Inflammatory macrophage (primary cell): ENCODE data around the gene OLFM1.

Source experiments
- DNase-seq, 2 donors: peaks; one replicate each; pipeline ENCODE4 v3.0.0-alpha.2; 2020 to 2022

The OLFM1 gene

DNA sequence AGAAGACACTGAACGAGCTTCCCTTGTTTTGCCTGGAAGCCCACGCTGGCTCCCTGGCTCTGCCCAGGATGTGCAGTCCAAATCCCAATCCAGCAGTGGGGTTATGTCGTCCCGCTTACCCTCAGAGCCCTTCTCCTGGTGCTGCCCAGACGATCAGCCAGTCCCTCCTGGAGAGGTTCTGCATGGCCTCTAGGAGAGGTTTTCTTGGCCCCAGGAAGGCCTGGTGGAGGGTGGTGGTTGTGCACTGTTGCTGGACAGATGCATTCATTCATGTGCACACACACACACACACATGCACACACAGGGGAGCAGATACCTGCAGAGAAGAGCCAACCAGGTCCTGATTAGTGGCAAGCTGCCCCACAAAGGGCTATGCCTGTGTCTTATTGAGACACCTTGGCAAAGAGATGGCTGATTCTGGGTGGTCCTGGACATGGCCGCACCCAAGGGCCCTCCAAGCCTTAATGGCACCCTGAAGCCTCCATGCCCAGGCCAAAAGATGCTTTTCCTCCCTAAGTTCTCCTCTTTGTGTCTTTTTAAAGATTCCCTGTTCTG, 10.5 kb upstream of the OLFM1 start:
- no peak for DNase-seq

DNA sequence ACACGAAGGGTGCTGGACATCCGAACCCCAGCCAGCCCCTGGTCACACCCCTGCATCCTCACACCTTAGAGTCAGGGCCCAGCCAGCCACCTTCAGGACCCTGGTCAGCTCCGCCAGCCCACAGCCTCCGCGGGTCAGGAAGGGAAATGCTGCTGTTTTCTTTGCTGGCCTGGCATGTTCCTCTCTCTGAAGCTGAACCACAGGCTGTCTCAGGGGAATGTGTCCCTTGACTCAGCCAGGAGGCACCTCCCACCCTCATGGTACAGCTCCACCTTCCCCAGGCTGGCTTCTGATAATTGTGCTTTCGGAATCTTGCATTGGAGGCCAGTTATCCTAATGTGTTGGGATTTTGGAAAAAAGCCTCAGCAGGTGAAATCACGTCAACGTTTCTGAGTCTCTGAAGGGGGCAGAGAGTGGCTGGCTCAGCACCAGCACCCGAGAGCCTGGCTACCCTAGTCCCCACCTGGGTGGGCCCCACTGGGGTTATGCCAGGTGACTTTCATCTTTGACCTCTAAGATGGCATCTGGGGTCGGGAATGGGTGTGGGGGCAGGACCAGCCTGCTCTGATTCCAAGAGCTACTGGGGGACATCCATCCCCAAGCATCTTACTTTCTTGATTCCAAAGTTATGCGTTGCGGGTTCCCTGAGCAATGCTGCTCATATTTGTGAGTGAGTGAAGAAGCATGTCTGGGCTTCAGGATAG, 9.8 kb upstream of the OLFM1 start:
- DNase-seq: peak in 1 of 2 donors; percentile 17

GRCh38 chr9:135078361-135078821, 9.1 kb upstream of the OLFM1 start:
- DNase-seq: no peak

- no peak for DNase-seq
Measured at GRCh38 chr9:135079018-135079417, 8.4 kb upstream of the OLFM1 start.

- no peak for DNase-seq
Measured at GRCh38 chr9:135079676-135080075, 7.8 kb upstream of the OLFM1 start.

- DNase-seq: no peak
Measured at GRCh38 chr9:135080286-135081263, 6.9 kb upstream of the OLFM1 start.

- DNase-seq: no peak
Measured at GRCh38 chr9:135081264-135081660, 6.2 kb upstream of the OLFM1 start.

GRCh38 chr9:135081731-135082130, 5.7 kb upstream of the OLFM1 start:
- DNase-seq: no peak

GRCh38 chr9:135082536-135082935, 4.9 kb upstream of the OLFM1 start:
- DNase-seq: no peak

GRCh38 chr9:135083241-135083810, 4.1 kb upstream of the OLFM1 start:
- no peak for DNase-seq

DNA sequence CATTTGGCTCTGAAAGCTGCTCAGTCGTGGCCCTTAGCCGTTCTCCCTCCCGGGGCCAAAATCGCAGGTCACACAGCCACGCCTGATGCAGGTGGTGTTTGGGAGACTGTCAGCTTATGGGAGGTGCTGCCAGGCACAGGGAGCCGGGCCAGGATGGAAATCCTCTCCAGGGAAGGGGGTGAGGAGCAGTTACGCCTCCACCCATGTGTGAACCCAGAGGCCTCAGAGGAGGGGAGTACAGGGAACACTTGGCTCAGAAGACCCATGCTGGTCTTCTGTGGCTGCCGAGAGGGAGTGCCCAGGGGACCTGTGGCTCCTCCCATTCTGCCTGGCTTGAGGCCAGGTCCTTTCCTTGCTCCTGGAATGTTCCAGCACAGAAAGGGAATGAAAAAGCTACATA, 3.6 kb upstream of the OLFM1 start:
- DNase-seq: no peak

GRCh38 chr9:135084262-135084661, 3.2 kb upstream of the OLFM1 start:
- no peak for DNase-seq

- DNase-seq: no peak
Measured at GRCh38 chr9:135084881-135085760, 2.3 kb upstream of the OLFM1 start.

DNA sequence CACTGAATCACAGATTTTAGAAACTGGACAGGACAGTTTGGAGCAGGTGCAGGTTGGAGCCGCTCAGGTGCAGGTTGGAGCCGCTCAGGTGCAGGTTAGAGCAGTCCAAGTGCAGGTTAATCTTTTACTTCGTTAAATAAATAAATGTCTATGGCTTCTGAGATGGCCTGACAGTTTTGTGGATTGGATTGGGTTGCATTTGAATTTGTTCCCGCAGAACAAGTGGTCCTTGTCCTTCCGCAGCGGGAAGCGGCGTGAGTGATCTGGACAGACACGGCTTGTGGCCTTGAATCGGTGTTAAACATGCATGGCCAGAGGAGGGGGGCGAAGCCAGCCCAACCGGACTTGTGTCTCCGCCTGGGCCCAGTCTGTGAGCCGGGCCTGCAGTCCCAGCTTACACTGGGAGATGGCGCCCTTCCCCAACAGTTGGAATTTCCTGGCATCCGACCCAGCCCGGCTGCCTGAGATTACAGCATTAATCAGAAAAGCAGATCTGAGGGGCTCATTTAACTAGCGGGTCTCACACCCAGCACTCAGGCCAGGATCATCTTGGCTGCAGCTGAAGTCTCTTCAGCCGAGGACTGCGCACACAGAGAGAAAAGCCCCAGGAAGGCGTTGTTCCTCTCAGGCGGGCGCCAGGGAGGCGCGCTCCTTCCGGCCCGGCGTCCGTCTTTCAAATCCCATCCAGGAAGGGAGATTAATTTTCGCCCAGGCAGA, 1.5 kb upstream of the OLFM1 start:
- peak; percentile 54 to 71 for DNase-seq

DNA sequence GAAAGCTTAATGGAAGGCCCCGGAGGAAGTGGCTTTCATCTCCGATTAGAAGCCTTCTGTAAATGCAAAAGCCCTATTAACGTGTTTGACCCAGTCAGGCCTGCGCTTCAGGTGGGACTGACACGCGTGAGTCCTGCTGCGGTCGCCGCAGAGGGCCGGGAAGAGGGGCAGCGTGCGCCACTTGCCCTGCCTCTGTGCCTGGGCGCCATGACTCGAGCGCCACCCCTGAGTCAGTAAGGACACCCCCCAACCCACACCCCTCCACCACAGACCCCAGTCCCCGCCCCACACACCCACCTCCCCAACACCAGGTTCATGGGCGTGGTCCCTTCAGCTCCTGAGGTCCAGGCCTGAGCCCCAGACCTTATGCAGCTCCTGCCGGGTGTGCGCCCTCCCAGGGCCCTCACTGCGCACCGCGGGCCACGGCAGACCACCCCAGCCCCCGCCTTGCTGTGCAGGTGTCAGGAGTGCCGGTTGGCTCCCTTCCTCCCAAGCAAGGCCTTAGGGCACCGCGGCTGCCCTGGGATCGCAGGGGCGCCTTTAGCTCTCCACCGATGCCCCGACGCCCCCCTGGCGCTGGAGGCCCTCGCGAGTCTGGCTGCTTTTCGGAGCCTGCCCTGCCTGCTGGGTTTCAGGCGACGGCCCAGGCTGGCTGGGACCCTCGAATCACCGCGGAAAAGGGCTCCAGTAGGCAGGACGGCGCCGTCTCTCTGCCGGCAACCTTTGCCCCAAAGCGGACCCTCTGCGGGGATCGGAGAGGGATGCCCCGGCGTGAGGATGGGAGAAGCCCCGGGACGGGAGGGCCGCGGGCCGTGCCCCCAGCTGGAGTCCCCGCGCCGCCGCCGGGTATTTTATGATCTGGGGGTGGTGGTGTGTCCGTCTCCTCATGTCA, 625 bp upstream of the OLFM1 start:
- DNase-seq: no peak

DNA sequence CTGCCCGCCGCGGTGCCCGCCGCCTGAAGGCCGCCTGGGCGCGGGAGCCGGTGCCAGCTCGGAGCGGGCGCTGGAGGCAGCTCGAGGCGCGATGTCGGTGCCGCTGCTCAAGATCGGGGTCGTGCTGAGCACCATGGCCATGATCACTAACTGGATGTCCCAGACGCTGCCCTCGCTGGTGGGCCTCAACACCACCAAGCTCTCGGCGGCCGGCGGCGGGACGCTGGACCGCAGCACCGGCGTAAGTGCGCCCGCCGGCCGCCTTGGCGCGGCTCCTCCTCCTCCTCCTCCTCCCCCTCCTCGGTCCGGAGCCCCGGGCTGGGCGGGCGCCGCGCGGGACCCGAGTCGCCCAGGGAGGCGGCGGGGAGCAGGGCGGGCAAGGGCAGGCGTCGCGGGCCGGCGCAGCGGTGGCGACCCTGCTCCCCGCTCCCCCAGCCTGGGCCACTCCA, 455 bp downstream of the OLFM1 start:
- DNase-seq: no peak

DNA sequence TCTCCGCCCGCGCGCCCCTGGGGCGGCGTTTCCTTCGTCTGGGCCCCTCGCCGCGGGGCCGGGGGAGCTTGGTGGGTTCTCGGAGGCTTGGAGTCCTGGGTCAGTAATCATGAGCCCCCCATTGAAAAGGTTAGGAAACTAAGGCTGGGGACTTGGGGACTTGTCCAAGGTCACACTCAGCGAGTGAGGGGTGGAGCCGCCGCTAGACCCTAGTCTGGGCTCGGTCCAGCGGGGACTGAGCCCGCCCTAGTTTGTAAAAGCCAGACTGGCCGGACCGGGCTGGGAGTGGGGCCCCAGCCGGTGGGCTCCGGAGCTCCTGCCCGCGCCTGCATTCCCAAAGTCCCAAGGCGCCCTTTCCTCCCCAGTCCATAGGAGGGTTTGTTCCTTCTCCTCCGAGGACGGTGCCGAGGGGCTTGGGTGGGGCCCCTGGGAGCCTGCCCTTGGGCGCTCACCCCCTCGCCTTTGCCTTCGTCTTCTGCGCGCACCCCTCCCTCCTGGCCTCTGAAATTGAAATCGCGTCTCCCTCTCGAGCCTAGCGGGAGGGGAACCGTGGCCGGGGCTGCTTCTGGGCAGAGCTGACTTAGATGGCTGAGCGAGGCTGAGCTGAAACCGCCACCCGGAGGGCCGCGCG, 995 bp downstream of the OLFM1 start:
- DNase-seq: no peak

- DNase-seq: no peak
Measured at GRCh38 chr9:135088979-135089847, 1.7 kb downstream of the OLFM1 start.

GRCh38 chr9:135090081-135090480, 2.6 kb downstream of the OLFM1 start:
- DNase-seq: no peak
